ENCODE data around the gene STARD7. TPM values are rescaled to one million over a fixed set of nuclear protein-coding genes. Genes with fewer than 3 reads are reported as not detected.

STARD7 gene
- total RNA-seq, 2 donors from 2014 or later: 93.1 to 141 TPM

DNA sequence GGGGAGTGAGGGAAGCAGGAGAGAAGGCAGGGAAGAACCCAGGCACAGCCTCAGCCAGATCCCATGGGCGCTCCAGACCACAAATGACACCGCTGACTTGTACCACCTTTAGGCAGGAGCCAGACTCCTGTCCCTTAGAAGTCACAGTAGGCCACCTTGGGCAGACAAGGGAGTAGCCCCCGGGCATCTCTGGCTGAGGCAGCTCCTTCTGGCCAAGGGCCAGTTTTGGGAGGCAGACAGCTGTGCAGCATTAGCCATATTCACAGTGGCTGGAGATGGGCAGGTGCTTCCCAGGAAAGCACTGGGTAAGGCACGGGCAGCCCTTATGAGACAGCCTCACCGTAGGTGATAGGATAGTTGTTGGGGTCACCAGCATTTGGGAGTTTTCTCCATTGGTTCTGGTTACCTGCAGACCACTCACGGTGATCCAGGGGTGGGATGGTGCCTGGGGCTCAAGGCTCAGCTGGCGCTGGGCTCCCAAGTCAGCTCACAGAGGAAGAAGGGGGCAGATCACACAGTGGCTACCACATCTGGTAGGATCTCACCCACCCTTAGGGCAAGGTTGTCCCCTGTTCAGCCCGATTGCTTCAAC, 72.4 kb downstream of the STARD7 start:
- H3K4me1 ChIP-seq (replicated peaks): no peaks in the 10 kb centered on the region
- no peak for DNase-seq (ENCODE audit: low spot score)
- no peaks in the 10 kb centered on the region for H3K9me3 ChIP-seq
- H3K27ac ChIP-seq: no peak overlapping the region
- no peaks in the 10 kb centered on the region for H3K36me3 ChIP-seq
- no peak for TF ChIP-seq CTCF (IDR thresholded peaks at IDR 0.05)
- TF ChIP-seq POLR2A (IDR thresholded peaks at IDR 0.05): no peak
- no peak for TF ChIP-seq POLR2AphosphoS5 (IDR thresholded peaks at IDR 0.05)
- intact Hi-C loops (cut with DNase I): loop anchor here (5.0 kb wide), 2 partner anchors 36 to 126 kb away; no protein-coding TSS in a partner anchor
- H3K4me3 ChIP-seq: no peak overlapping the region
- WGBS: 84% methylated on average over 8 of the region's 8 CpGs
- no peaks in the 10 kb centered on the region for H3K27me3 ChIP-seq (replicated peaks; ENCODE audit: insufficient read depth)

DNA sequence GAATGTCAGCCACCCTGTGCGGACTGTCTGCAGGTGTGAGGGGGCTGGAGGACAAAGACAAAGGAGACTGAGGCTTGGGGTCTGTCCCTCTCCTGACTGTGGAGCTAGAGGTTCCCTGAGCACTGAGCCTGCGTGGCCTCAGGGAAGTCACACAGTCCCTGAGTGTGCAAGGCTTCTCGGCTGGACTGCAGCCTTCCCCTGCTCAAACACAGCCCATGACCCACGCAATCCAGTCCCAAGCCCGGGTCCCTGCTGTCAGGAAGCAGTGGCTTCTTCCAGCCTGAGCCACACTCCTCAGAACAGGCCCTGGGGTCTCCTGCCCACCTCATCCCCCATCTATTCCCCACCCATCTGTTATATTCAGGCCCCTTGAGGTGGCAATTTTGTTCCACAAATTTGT, 73.0 kb downstream of the STARD7 start:
- H3K9me3 ChIP-seq: no peaks in the 10 kb centered on the region
- H3K4me1 ChIP-seq (replicated peaks): no peaks in the 10 kb centered on the region
- no peak overlapping the region for H3K27ac ChIP-seq
- H3K27me3 ChIP-seq (replicated peaks; ENCODE audit: insufficient read depth): no peaks in the 10 kb centered on the region
- H3K4me3 ChIP-seq: no peak overlapping the region
- 88% methylated on average over 5 of the region's 5 CpGs for WGBS
- no peak for DNase-seq (ENCODE audit: low spot score)
- TF ChIP-seq CTCF (IDR thresholded peaks at IDR 0.05) (no peak), POLR2AphosphoS5 (IDR thresholded peaks at IDR 0.05) (no peak), POLR2A (IDR thresholded peaks at IDR 0.05) (no peak)
- intact Hi-C loops (cut with DNase I): loop anchor here (5.0 kb wide), 2 partner anchors 37 to 127 kb away; no protein-coding TSS in a partner anchor
- H3K36me3 ChIP-seq: no peaks in the 10 kb centered on the region

- no peaks in the 10 kb centered on the region for H3K27me3 ChIP-seq (replicated peaks; ENCODE audit: insufficient read depth)
- intact Hi-C loops (cut with DNase I): loop anchor here (5.0 kb wide), 2 partner anchors 37 to 127 kb away; no protein-coding TSS in a partner anchor
- DNase-seq (ENCODE audit: low spot score): no peak
- H3K4me1 ChIP-seq (replicated peaks): no peaks in the 10 kb centered on the region
- H3K27ac ChIP-seq: no peak overlapping the region
- no peaks in the 10 kb centered on the region for H3K36me3 ChIP-seq
- no peak for TF ChIP-seq CTCF (IDR thresholded peaks at IDR 0.05)
- TF ChIP-seq POLR2AphosphoS5 (IDR thresholded peaks at IDR 0.05): no peak
- TF ChIP-seq POLR2A (IDR thresholded peaks at IDR 0.05): no peak
- no peak overlapping the region for H3K4me3 ChIP-seq
- no peaks in the 10 kb centered on the region for H3K9me3 ChIP-seq
- WGBS: 84% methylated on average over 8 of the region's 9 CpGs
Measured at GRCh38 chr2:96135171-96135570, 73.5 kb downstream of the STARD7 start.

Other genes starting within 250 kb of the STARD7 start
- gene ANKRD36C, start 217.0 kb downstream of the STARD7 start, total RNA-seq: 100 to 1,000 TPM in 1 of 2 donors, 10 to 100 TPM in 1; 18.9 to 137 TPM
- gene GPAT2, start 173.9 kb downstream of the STARD7 start, total RNA-seq: 10 to 100 TPM in 1 of 2 donors, under 1 TPM in 1; 0.96 to 19.5 TPM
- 1 to 10 TPM in 1 of 2 donors, under 1 TPM in 1; 0.23 to 5.0 TPM for gene ADRA2B, start 92.3 kb downstream of the STARD7 start, total RNA-seq
- under 1 TPM in 1 of 2 donors, not detected in 1; 0.57 TPM for gene ASTL, start 70.3 kb downstream of the STARD7 start, total RNA-seq
- 10 to 100 TPM in 1 of 2 donors, 1 to 10 TPM in 1; 5.2 to 45.7 TPM for gene DUSP2, start 63.4 kb downstream of the STARD7 start, total RNA-seq
- 10 to 100 TPM; 40.4 to 50.4 TPM for gene TMEM127, start 57.2 kb upstream of the STARD7 start, total RNA-seq
- 100 to 1,000 TPM; 108 to 135 TPM for gene CIAO1, start 57.4 kb upstream of the STARD7 start, total RNA-seq
- 100 to 1,000 TPM; 117 to 148 TPM for gene SNRNP200, start 96.7 kb upstream of the STARD7 start, total RNA-seq
- 1 to 10 TPM; 1.8 to 8.9 TPM for gene ITPRIPL1, start 116.5 kb upstream of the STARD7 start, total RNA-seq
- 10 to 100 TPM in 1 of 2 donors, 1 to 10 TPM in 1; 1.2 to 11.2 TPM for gene NCAPH, start 126.9 kb upstream of the STARD7 start, total RNA-seq